SK-N-MC (cell line): Measurements from ENCODE around the gene SYTL4.

Experiments
- DNase-seq: peaks from one replicate; pipeline ENCODE4 v3.0.0-alpha.2; 2011; ENCODE audit warnings: low read depth, low spot score
- H3K27ac ChIP-seq: fragments of 200-600 bp; sonication (generic); 2 replicates; pipeline ENCODE4 v1.5.1; 2016; ENCODE audit warnings: mixed run types
- H3K36me3 ChIP-seq: fragments of 200-600 bp; sonication (generic); 2 replicates; pipeline ENCODE4 v1.6.1; 2017; ENCODE audit warnings: antibody characterized with exemption, low read length, mixed read lengths; ENCODE audit not compliant: insufficient read depth
- H3K4me3 ChIP-seq: fragments of 200-600 bp; sonication (generic); 2 replicates; pipeline ENCODE4 v1.5.1; 2016
- H3K9ac ChIP-seq: fragments of 200-600 bp; sonication (generic); 2 replicates; pipeline ENCODE4 v1.8.0; 2017; ENCODE audit warnings: mixed run types, mixed read lengths; ENCODE audit not compliant: insufficient read length
- H3K9me3 ChIP-seq: fragments of 200-600 bp; sonication (generic); 2 replicates; pipeline ENCODE4 v1.6.1; 2017; ENCODE audit warnings: low read depth, mild to moderate bottlenecking, antibody characterized with exemption, low read length, moderate library complexity, mixed read lengths
- EZH2 ChIP-seq: fragments of 200-600 bp; sonication (generic); IDR thresholded peaks from one replicate; pipeline ENCODE4 v1.6.1; 2017; ENCODE audit warnings: antibody characterized with exemption
- FOXP2 ChIP-seq: optimal IDR thresholded peaks from 2 replicates; pipeline ENCODE3; 2011; ENCODE audit warnings: mild to moderate bottlenecking, moderate library complexity; ENCODE audit not compliant: insufficient read depth; ENCODE audit errors: extremely low read length, control extremely low read depth
- POLR2AphosphoS5 ChIP-seq: IDR thresholded peaks from 2 replicates; pipeline ENCODE4 v1.6.1; 2012; ENCODE audit warnings: mild to moderate bottlenecking, low read depth, low read length, borderline replicate concordance

Gene SYTL4

GRCh38 chrX:100659431-100660137, 72.3 kb downstream of the SYTL4 start:
- no peaks in the 10 kb centered on the region for H3K9me3 ChIP-seq
- H3K36me3 ChIP-seq: no peaks in the 10 kb centered on the region
- no peak overlapping the region for H3K27ac ChIP-seq
- no peak for TF ChIP-seq POLR2AphosphoS5
- TF ChIP-seq FOXP2: no peak
- TF ChIP-seq EZH2: no peak
- H3K9ac ChIP-seq: no peak overlapping the region
- no peak overlapping the region for H3K4me3 ChIP-seq
- no peak for DNase-seq

GRCh38 chrX:100658941-100659381, 73.0 kb downstream of the SYTL4 start:
- TF ChIP-seq FOXP2 (no peak), POLR2AphosphoS5 (no peak), EZH2 (no peak)
- no peaks in the 10 kb centered on the region for H3K36me3 ChIP-seq
- no peak overlapping the region for H3K27ac ChIP-seq
- DNase-seq: no peak
- H3K9me3 ChIP-seq: no peaks in the 10 kb centered on the region
- H3K4me3 ChIP-seq: no peak overlapping the region
- H3K9ac ChIP-seq: no peak overlapping the region

GRCh38 chrX:100654261-100654660, 77.7 kb downstream of the SYTL4 start:
- DNase-seq: no peak
- H3K9me3 ChIP-seq: no peaks in the 10 kb centered on the region
- no peaks in the 10 kb centered on the region for H3K36me3 ChIP-seq
- H3K9ac ChIP-seq: no peak overlapping the region
- no peak overlapping the region for H3K4me3 ChIP-seq
- H3K27ac ChIP-seq: no peak overlapping the region
- no peak for TF ChIP-seq FOXP2
- no peak for TF ChIP-seq EZH2
- no peak for TF ChIP-seq POLR2AphosphoS5

GRCh38 chrX:100652266-100652665, 79.7 kb downstream of the SYTL4 start:
- no peak overlapping the region for H3K27ac ChIP-seq
- H3K9me3 ChIP-seq: no peaks in the 10 kb centered on the region
- no peaks in the 10 kb centered on the region for H3K36me3 ChIP-seq
- TF ChIP-seq FOXP2 (no peak), POLR2AphosphoS5 (no peak), EZH2 (no peak)
- no peak overlapping the region for H3K9ac ChIP-seq
- no peak overlapping the region for H3K4me3 ChIP-seq
- DNase-seq: no peak

GRCh38 chrX:100650841-100651240, 81.1 kb downstream of the SYTL4 start:
- TF ChIP-seq FOXP2: no peak
- TF ChIP-seq EZH2: no peak
- TF ChIP-seq POLR2AphosphoS5: no peak
- DNase-seq: no peak
- Histone ChIP-seq H3K36me3 (no peaks in the 10 kb centered on the region), H3K9ac (no peak overlapping the region), H3K9me3 (no peaks in the 10 kb centered on the region), H3K4me3 (no peak overlapping the region), H3K27ac (no peak overlapping the region)

GRCh38 chrX:100649550-100650356, 82.2 kb downstream of the SYTL4 start:
- peak; percentile 66 for DNase-seq
- H3K36me3 ChIP-seq: no peaks in the 10 kb centered on the region
- H3K9ac ChIP-seq: no peak overlapping the region
- H3K4me3 ChIP-seq: peak overlapping the region; percentile 16
- H3K27ac ChIP-seq: peak overlapping the region; percentile 85
- TF ChIP-seq POLR2AphosphoS5 (no peak), EZH2 (no peak), FOXP2 (no peak)
- H3K9me3 ChIP-seq: no peaks in the 10 kb centered on the region

GRCh38 chrX:100648458-100649417, 83.2 kb downstream of the SYTL4 start:
- Histone ChIP-seq H3K9me3 (no peaks in the 10 kb centered on the region), H3K36me3 (no peaks in the 10 kb centered on the region), H3K9ac (no peak overlapping the region), H3K27ac (peak overlapping the region; percentile 85), H3K4me3 (peak overlapping the region; percentile 16)
- TF ChIP-seq EZH2 (no peak), FOXP2 (no peak), POLR2AphosphoS5 (no peak)
- no peak for DNase-seq
